Mucosa of descending colon (tissue), 3 donors: ENCODE measurements around the gene UNC79. TPM values are rescaled to one million over a fixed set of nuclear protein-coding genes. Genes with fewer than 3 reads are reported as not detected.
"Not testable (repeated sequence)": the region's sequence is repeated elsewhere in the genome, so short reads cannot be mapped to it uniquely, and the experiment has no call there.

ENCODE experiments used
- ATAC-seq: fragments of 200-7000 bp; cut with Tn5 transposase; one replicate; pipeline ENCODE4 v1.9.1; 2020; ENCODE audit warnings: mild to moderate bottlenecking, moderate library complexity
- DNase-seq, 3 donors: peaks; one replicate each; pipeline ENCODE4 v3.0.0-alpha.2; 2020
- H3K36me3 ChIP-seq: fragments of 200-600 bp; one replicate; pipeline ENCODE4 v1.8.0; 2021; ENCODE audit warnings: low read depth, mild to moderate bottlenecking
- H3K4me1 ChIP-seq: fragments of 200-600 bp; one replicate; pipeline ENCODE4 v1.8.0; 2021; ENCODE audit warnings: low read depth, mild to moderate bottlenecking
- H3K4me3 ChIP-seq: fragments of 200-600 bp; one replicate; pipeline ENCODE4 v1.8.0; 2021; ENCODE audit warnings: mild to moderate bottlenecking
- H3K9me3 ChIP-seq: fragments of 200-600 bp; one replicate; pipeline ENCODE4 v1.8.0; 2021; ENCODE audit warnings: mild to moderate bottlenecking
- CTCF ChIP-seq: fragments of 200-600 bp; IDR thresholded peaks from one replicate; pipeline ENCODE4 v1.8.0; 2022; ENCODE audit warnings: antibody characterized with exemption, mild to moderate bottlenecking
- intact Hi-C, 2 donors: fragments of 100-400 bp; cut with DNase I in 1 of 2; cut with micrococcal nuclease in 1 of 2; formaldehyde crosslinking; loops; one replicate each; pipeline versions ENCODE4 v1.11.0 to v1.11.1; 2022; cut with DNase I, micrococcal nuclease
- total RNA-seq, 3 donors: library from RNA; stranded (reverse); fragmentation: NEBNext Ultra II Directional in 2 of 3; extraction: Animal tissue kit (Norgen Biotek cat#: 25700) in 2 of 3; gene quantifications; one replicate each; pipeline versions ENCODE4 v1.2.1 to v1.2.4, GENCODE V29; 2021 to 2023
- donor health status: DM: no; HTN: no; CAD: no; lungs with moderate emphysema.
- donor health status: DM: no; HTN: no; CAD: no.
- donor health status: DM: no; HTN: yes; CAD: no.

Gene UNC79
- total RNA-seq, 3 donors from 2014 or later, result 0.09 to 0.89 (median 0.12) TPM

GRCh38 chr14:93402951-93403350 lies 27.8 kb upstream of the UNC79 start:
- Histone ChIP-seq H3K4me1 (no peaks in the 10 kb centered on the region), H3K9me3 (no peaks in the 10 kb centered on the region), H3K4me3 (no peak overlapping the region), H3K36me3 (no peaks in the 10 kb centered on the region)
- intact Hi-C loops, result no loop called here
- TF ChIP-seq CTCF, result no peak
- DNase-seq, result no peak
- no peak for ATAC-seq

- no peak overlapping the region for H3K4me3 ChIP-seq
- DNase-seq (no peak), ATAC-seq (no peak)
- no peak for TF ChIP-seq CTCF
- intact Hi-C loops, result no loop called here
- H3K9me3 ChIP-seq, result no peaks in the 10 kb centered on the region
- no peaks in the 10 kb centered on the region for H3K36me3 ChIP-seq
- no peaks in the 10 kb centered on the region for H3K4me1 ChIP-seq
Observed at GRCh38 chr14:93410021-93410420, 20.7 kb upstream of the UNC79 start.

GRCh38 chr14:93410893-93411292 lies 19.8 kb upstream of the UNC79 start:
- DNase-seq (no peak), ATAC-seq (no peak)
- intact Hi-C loops, result no loop called here
- Histone ChIP-seq H3K4me3 (no peak overlapping the region), H3K36me3 (no peaks in the 10 kb centered on the region), H3K4me1 (no peaks in the 10 kb centered on the region), H3K9me3 (no peaks in the 10 kb centered on the region)
- no peak for TF ChIP-seq CTCF

GRCh38 chr14:93425136-93425535 lies 5.6 kb upstream of the UNC79 start:
- H3K9me3 ChIP-seq, ATAC-seq, intact Hi-C loops, H3K4me3 ChIP-seq, H3K36me3 ChIP-seq, DNase-seq, H3K4me1 ChIP-seq: not testable (repeated sequence)

GRCh38 chr14:93426750-93427149 lies 4.0 kb upstream of the UNC79 start:
- no peak for TF ChIP-seq CTCF
- intact Hi-C loops, result no loop called here
- ATAC-seq, result no peak
- no peak for DNase-seq
- Histone ChIP-seq H3K9me3 (peaks cover 10% of the 10 kb centered on the region), H3K4me3 (no peak overlapping the region), H3K4me1 (no peaks in the 10 kb centered on the region), H3K36me3 (no peaks in the 10 kb centered on the region)

GRCh38 chr14:93431036-93431670 lies 414 bp downstream of the UNC79 start:
- intact Hi-C loops, result no loop called here
- no peak for TF ChIP-seq CTCF
- ATAC-seq (no peak), DNase-seq (no peak)
- Histone ChIP-seq H3K9me3 (peaks cover 5% of the 10 kb centered on the region), H3K4me1 (no peaks in the 10 kb centered on the region), H3K4me3 (no peak overlapping the region), H3K36me3 (no peaks in the 10 kb centered on the region)
